Measurements from ENCODE around the gene EFCAB5. TPM values are rescaled to one million over a fixed set of nuclear protein-coding genes. Genes with fewer than 3 reads are reported as not detected.
"Not testable (repeated sequence)": the region's sequence is repeated elsewhere in the genome, so short reads cannot be mapped to it uniquely, and the experiment has no call there.

The EFCAB5 gene
- total and polyA plus RNA-seq, 2 of the 8 experiments (the other 6 are each of a cell fraction or from before 2014, with no cell fraction given) = 0.05 to 0.34 TPM

GRCh38 chr17:30137158-30137557 is 195.7 kb downstream of the EFCAB5 start (continued):
- TF ChIP-seq HDAC6 (IDR thresholded peaks at IDR 0.05; ENCODE audit: low read depth, low read length) = no peak

- H2BK12ac ChIP-seq (ENCODE audit: low read depth, low read length); H3K27ac ChIP-seq (ENCODE audit: low read depth, low read length); FAIRE-seq; H2BK20ac ChIP-seq (ENCODE audit: low read length); H3K4me3 ChIP-seq (ENCODE audit: extremely low read depth in 1 of 4, insufficient read depth in 2 of 4, low read depth in 3 of 4, low read length in 4 of 4); H4K20me1 ChIP-seq (replicated peaks in 1 of 2; ENCODE audit: control insufficient read depth in 1 of 2, insufficient read depth in 2 of 2, low read length in 2 of 2); H2BK15ac ChIP-seq (ENCODE audit: low read length); H3K27me3 ChIP-seq (replicated peaks in 1 of 4; ENCODE audit: control insufficient read depth in 3 of 4, extremely low read depth in 1 of 4, insufficient read depth in 3 of 4, low read length in 3 of 4); DNase-seq (ENCODE audit: low read depth in 1 of 2, low spot score in 2 of 2); H3K36me3 ChIP-seq (ENCODE audit: control insufficient read depth in 2 of 4, insufficient read depth in 4 of 4, low read length in 3 of 4); H2BK120ac ChIP-seq (replicated peaks; ENCODE audit: low read depth, low read length); H3K23ac ChIP-seq (ENCODE audit: insufficient read length); H3K9me3 ChIP-seq (ENCODE audit: insufficient read depth in 2 of 2, low read depth in 1 of 2, low read length in 1 of 2); H2AFZ ChIP-seq (ENCODE audit: low read length); H3K56ac ChIP-seq (replicated peaks; ENCODE audit: insufficient read length, low read depth, low read length); H3K23me2 ChIP-seq (ENCODE audit: low read depth, low read length); H3K9ac ChIP-seq (replicated peaks in 1 of 4; ENCODE audit: extremely low read depth in 1 of 4, low read depth in 3 of 4, low read length in 3 of 4); H3K4ac ChIP-seq (replicated peaks; ENCODE audit: insufficient read length, low read depth, low read length); H4K5ac ChIP-seq (ENCODE audit: insufficient read length, low read depth, low read length); H4K91ac ChIP-seq (replicated peaks; ENCODE audit: insufficient read length, low read length); H3K14ac ChIP-seq (ENCODE audit: insufficient read length); H3K4me2 ChIP-seq (ENCODE audit: insufficient read depth in 1 of 2, low read depth in 2 of 2, low read length in 2 of 2); H3K79me1 ChIP-seq (ENCODE audit: low read depth, low read length); H2BK5ac ChIP-seq (ENCODE audit: low read depth, low read length); H3K4me1 ChIP-seq (replicated peaks in 1 of 4; ENCODE audit: control insufficient read depth in 3 of 4, insufficient read depth in 4 of 4, low read length in 3 of 4); H4K8ac ChIP-seq (ENCODE audit: extremely low read depth, insufficient read depth, low read length); H2AK5ac ChIP-seq (ENCODE audit: low read depth, low read length); H3K18ac ChIP-seq (ENCODE audit: extremely low read depth, low read length): not testable (repeated sequence)
- peaks cover 0 to 33% of the 10 kb centered on the region in 2 experiments; a peak in 2 of 4 replicates for H3K79me2 ChIP-seq (ENCODE audit: control insufficient read depth in 1 of 2, insufficient read depth in 2 of 2, low read length in 2 of 2)
- ChIA-PET CTCF (ENCODE audit: partially characterized antibody) (interaction anchor here (1.2 to 1.3 kb wide), 2 partner anchors 20 to 22 kb away, joined by 3 read pairs; no protein-coding TSS in a partner anchor), POLR2A (ENCODE audit: partially characterized antibody) (interaction anchor here (0.8 kb wide), 1 partner anchor 23 kb away, joined by 3 read pairs; no protein-coding TSS in a partner anchor)
- 90% methylated on average over 6 of the region's 6 CpGs; no CpG with 5 or more reads in 1 of the 2 experiments for WGBS, 2 experiments (ENCODE audit: extremely low coverage in 1 of 2, insufficient coverage in 1 of 2, insufficient read length in 1 of 2, insufficient replicate concordance in 2 of 2, low coverage in 1 of 2, low lambda C conversion rate in 2 of 2, missing lambda C conversion rate in 1 of 2)
These were observed 206.4 kb downstream of the EFCAB5 start for GRCh38 chr17:30147860-30148259.
